Measurements from ENCODE around the gene CACNA1G. TPM values are rescaled to one million over a fixed set of nuclear protein-coding genes. Genes with fewer than 3 reads are reported as not detected.
A peak's percentile ranks its signal among the peaks of the same experiment; 100 is the strongest.

The CACNA1G gene
- total and polyA plus RNA-seq, 4 donors, result 0.29 to 2.8 TPM; not detected in 2

DNA sequence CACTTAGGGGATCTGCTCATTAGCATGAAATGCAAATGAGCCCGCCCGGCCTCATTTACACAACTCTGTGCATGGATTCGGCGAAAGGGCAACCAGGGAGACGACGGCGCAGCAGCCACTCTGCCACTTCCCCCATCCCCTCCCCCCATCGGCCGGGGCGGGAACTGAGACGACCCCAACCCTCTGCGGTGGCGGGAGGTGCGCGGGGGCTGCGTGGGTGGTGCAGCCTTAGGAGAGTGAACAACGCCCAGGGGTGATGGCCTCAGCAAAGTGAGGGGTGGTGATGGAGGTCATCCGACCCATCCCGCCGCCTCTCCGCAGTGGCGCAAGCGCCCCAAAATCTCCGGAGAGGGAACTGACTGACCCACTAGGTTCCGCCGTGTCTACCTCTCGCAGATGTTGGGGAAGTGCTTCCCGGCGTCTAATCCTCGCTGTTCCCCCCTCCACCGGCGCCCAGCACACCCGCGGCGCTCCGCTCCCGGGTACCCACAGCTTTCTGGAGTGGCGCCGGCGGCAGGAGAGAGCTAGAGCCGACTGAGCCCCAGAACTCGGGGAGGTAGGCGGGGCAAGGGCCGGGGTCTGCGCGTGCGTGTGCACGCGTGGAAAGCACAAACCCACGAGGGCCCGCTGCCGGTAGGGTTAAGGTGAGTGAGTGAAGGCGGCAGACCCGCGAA lies 1.4 kb upstream of the CACNA1G start:
- peaks cover 2 to 3% of the 10 kb centered on the region in 2 donors for H3K4me1 ChIP-seq (ENCODE audit: control insufficient read depth in 1 of 2, insufficient read depth in 2 of 2, low read length in 2 of 2)
- ATAC-seq (ENCODE audit: low FRiP score) (no peak), DNase-seq (no peak)
- no peaks in the 10 kb centered on the region for H3K9me3 ChIP-seq (ENCODE audit: control insufficient read depth, low read length)
- WGBS, 2 donors, result 7 to 9% methylated on average over 49 to 55 of the region's 55 CpGs
- no peak overlapping the region for H3K27ac ChIP-seq (ENCODE audit: low read depth in 1 of 2, low read length in 2 of 2)
- peaks cover 0 to 2% of the 10 kb centered on the region in 2 donors for H3K36me3 ChIP-seq (ENCODE audit: control insufficient read depth in 1 of 2, insufficient read depth in 2 of 2, low read length in 1 of 2)
- H3K27me3 ChIP-seq (ENCODE audit: control insufficient read depth in 1 of 2, insufficient read depth in 2 of 2, low read length in 1 of 2), result no peaks in the 10 kb centered on the region
- no peak overlapping the region for H3K4me3 ChIP-seq (ENCODE audit: low read length in 2 of 2)
- intact Hi-C loops (cut with DNase I), result no loop called here

DNA sequence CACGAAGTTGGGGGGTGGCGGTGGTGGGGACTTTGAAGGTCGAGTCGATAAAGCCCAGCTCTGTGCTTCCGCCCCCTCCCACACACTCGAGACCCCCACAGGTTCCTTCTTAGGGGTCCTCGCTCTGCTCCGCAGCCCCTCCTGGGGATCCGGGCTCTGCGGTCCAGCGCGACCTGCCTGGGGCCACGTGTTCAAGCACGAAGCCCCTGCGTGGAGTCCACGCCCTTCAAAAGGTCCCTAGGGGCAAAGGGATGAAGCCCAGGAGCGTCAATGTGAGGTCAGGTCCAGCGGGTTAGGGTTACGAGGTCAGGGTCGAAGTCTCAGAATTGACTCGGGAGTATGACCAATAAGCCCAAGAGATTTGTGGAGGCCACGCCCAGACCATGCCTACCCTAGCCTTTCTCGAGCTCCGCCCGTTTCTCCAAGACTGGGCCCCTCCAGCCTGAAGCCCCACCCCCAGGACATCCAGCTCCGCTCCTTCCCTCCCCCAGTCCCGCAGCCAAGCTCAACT lies 786 bp upstream of the CACNA1G start:
- intact Hi-C loops (cut with DNase I), result no loop called here
- H3K36me3 ChIP-seq (ENCODE audit: control insufficient read depth in 1 of 2, insufficient read depth in 2 of 2, low read length in 1 of 2), result peaks cover 0 to 2% of the 10 kb centered on the region in 2 donors
- H3K27ac ChIP-seq (ENCODE audit: low read depth in 1 of 2, low read length in 2 of 2), result no peak overlapping the region
- peaks cover 2 to 3% of the 10 kb centered on the region in 2 donors for H3K4me1 ChIP-seq (ENCODE audit: control insufficient read depth in 1 of 2, insufficient read depth in 2 of 2, low read length in 2 of 2)
- WGBS, 2 donors, result 1 to 2% methylated on average over 27 of the region's 27 CpGs
- peak overlapping the region; percentile 37 to 41 for H3K4me3 ChIP-seq (ENCODE audit: low read length in 2 of 2)
- peak; percentile 58 for ATAC-seq (ENCODE audit: low FRiP score)
- no peaks in the 10 kb centered on the region for H3K9me3 ChIP-seq (ENCODE audit: control insufficient read depth, low read length)
- peak; percentile 82 to 88 for DNase-seq
- H3K27me3 ChIP-seq (ENCODE audit: control insufficient read depth in 1 of 2, insufficient read depth in 2 of 2, low read length in 1 of 2), result no peaks in the 10 kb centered on the region

DNA sequence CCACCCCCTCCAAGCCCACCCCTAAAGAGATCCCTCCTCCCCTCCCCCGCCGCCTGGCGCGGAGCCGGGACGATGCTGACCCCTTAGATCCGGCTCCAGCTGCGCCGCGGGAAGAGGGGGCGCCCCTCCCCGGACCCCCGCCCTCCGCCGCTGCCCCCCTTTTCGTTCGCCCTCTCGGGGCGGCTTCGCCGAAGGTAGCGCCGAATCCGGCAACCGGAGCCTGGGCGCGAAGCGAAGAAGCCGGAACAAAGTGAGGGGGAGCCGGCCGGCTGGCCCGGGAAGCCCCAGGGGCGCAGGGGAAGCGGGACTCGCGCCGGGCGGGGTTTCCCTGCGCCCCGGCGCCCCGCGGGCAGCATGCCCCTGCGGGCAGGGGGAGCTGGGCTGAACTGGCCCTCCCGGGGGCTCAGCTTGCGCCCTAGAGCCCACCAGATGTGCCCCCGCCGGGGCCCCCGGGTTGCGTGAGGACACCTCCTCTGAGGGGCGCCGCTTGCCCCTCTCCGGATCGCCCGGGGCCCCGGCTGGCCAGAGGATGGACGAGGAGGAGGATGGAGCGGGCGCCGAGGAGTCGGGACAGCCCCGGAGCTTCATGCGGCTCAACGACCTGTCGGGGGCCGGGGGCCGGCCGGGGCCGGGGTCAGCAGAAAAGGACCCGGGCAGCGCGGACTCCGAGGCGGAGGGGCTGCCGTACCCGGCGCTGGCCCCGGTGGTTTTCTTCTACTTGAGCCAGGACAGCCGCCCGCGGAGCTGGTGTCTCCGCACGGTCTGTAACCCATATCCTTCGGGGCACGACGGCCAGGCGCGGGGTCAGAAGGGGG lies 623 bp downstream of the CACNA1G start:
- Histone ChIP-seq H3K36me3 (ENCODE audit: control insufficient read depth in 1 of 2, insufficient read depth in 2 of 2, low read length in 1 of 2) (no peaks in the 10 kb centered on the region), H3K9me3 (ENCODE audit: control insufficient read depth, low read length) (no peaks in the 10 kb centered on the region), H3K4me1 (ENCODE audit: control insufficient read depth in 1 of 2, insufficient read depth in 2 of 2, low read length in 2 of 2) (peaks cover 2 to 3% of the 10 kb centered on the region in 2 donors), H3K4me3 (ENCODE audit: low read length in 2 of 2) (peak overlapping the region; percentile 29 to 41), H3K27me3 (ENCODE audit: control insufficient read depth in 1 of 2, insufficient read depth in 2 of 2, low read length in 1 of 2) (no peaks in the 10 kb centered on the region), H3K27ac (ENCODE audit: low read depth in 1 of 2, low read length in 2 of 2) (no peak overlapping the region)
- WGBS, 2 donors, result 0 to 1% methylated on average over 71 to 88 of the region's 88 CpGs
- no peak for DNase-seq
- intact Hi-C loops (cut with DNase I), result no loop called here
- no peak for ATAC-seq (ENCODE audit: low FRiP score)

DNA sequence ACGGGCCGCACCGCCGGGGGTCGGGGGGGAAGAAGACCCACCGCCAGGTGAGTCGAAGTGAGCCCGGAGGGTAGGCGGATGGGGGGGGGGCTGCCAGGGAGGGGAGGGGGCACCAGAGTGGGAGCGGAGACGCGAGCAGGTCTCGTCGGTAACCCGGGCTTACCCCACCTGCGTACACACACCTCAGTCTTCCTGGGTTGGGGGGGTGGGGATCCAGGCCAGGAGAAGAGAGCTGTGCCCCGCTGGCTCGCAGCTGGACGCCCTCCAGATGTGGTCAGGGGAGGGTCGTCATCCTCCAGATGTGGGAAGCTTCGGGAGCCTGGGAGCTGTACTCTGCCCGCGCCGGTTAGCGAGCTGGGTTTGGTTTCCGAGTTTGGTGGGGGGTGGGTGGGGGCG lies 1.2 kb downstream of the CACNA1G start:
- 3% methylated on average over 22 to 27 of the region's 27 CpGs for WGBS, 2 donors
- peaks cover 2 to 3% of the 10 kb centered on the region in 2 donors for H3K4me1 ChIP-seq (ENCODE audit: control insufficient read depth in 1 of 2, insufficient read depth in 2 of 2, low read length in 2 of 2)
- H3K4me3 ChIP-seq (ENCODE audit: low read length in 2 of 2), result no peak overlapping the region
- intact Hi-C loops (cut with DNase I), result no loop called here
- no peaks in the 10 kb centered on the region for H3K27me3 ChIP-seq (ENCODE audit: control insufficient read depth in 1 of 2, insufficient read depth in 2 of 2, low read length in 1 of 2)
- no peaks in the 10 kb centered on the region for H3K9me3 ChIP-seq (ENCODE audit: control insufficient read depth, low read length)
- DNase-seq (no peak), ATAC-seq (ENCODE audit: low FRiP score) (no peak)
- H3K36me3 ChIP-seq (ENCODE audit: control insufficient read depth in 1 of 2, insufficient read depth in 2 of 2, low read length in 1 of 2), result no peaks in the 10 kb centered on the region
- H3K27ac ChIP-seq (ENCODE audit: low read depth in 1 of 2, low read length in 2 of 2), result no peak overlapping the region

DNA sequence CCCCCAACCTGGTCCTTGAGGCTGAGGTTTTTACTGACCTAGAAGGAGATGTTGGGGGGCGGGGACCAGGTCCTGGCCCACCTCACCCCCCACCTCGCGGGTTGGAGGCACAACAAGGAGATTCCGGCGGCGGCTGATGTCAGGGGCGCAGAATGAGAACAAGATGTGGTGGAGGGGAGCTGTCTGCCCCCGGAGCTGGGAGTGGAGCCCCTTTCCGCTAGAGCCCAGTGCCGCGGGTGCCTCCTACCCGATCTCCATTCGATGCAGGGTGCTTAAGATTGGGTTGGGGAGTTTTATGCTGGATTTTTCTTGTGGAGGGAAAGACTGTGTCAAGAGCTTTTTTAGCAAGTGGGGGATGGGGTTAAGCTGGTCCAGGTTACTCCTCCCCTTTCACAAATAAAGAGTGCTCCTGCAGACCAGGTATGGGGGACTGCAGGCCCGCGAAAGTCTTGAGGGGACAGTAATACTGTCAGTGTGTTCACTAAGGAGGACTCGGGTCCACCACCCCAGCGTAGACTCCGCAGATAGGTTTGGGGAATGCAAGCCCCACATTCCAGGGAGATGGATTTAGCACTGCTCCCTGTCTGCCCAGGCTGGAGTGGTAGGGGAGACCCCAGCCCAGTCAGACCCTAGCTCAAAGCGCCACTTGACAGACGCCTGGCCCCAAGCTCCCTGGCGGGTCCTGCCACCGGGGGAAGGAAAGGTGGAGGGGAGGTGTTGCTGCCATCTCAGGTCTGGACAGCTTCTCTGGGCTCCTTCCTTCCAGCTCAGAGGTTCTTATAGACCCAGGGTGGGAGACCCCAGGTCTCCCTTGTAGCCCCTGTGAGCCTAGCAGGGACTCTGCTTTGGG lies 2.0 kb downstream of the CACNA1G start:
- Histone ChIP-seq H3K9me3 (ENCODE audit: control insufficient read depth, low read length) (no peaks in the 10 kb centered on the region), H3K27me3 (ENCODE audit: control insufficient read depth in 1 of 2, insufficient read depth in 2 of 2, low read length in 1 of 2) (no peaks in the 10 kb centered on the region), H3K4me1 (ENCODE audit: control insufficient read depth in 1 of 2, insufficient read depth in 2 of 2, low read length in 2 of 2) (peaks cover 2 to 3% of the 10 kb centered on the region in 2 donors), H3K36me3 (ENCODE audit: control insufficient read depth in 1 of 2, insufficient read depth in 2 of 2, low read length in 1 of 2) (no peaks in the 10 kb centered on the region), H3K4me3 (ENCODE audit: low read length in 2 of 2) (no peak overlapping the region), H3K27ac (ENCODE audit: low read depth in 1 of 2, low read length in 2 of 2) (no peak overlapping the region)
- no peak for DNase-seq
- intact Hi-C loops (cut with DNase I), result no loop called here
- ATAC-seq (ENCODE audit: low FRiP score), result no peak
- WGBS, 2 donors, result 42 to 48% methylated on average over 22 of the region's 22 CpGs

DNA sequence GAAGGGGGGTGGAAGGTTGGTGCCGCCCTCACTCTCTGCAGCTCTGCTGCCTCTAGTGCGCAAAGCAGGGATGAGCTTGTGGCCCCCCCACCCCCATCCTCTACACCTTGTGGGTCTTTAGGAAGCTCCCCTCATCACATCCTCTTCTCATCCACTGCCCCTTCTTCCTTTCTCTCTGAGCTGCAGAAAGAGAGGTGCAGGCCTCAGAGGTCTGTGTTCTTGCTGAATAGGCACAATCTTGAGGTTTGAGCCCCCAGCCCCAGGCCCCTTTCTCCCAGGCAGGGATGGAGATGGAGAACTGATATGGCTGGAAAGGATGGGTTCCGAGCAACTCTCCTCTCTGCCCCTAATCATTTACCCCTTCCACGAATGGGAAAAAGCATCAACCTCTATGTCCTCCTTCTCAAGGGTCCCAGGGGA lies 2.6 kb downstream of the CACNA1G start:
- ATAC-seq (ENCODE audit: low FRiP score) (no peak), DNase-seq (no peak)
- no peaks in the 10 kb centered on the region for H3K36me3 ChIP-seq (ENCODE audit: control insufficient read depth in 1 of 2, insufficient read depth in 2 of 2, low read length in 1 of 2)
- H3K27me3 ChIP-seq (ENCODE audit: control insufficient read depth in 1 of 2, insufficient read depth in 2 of 2, low read length in 1 of 2), result no peaks in the 10 kb centered on the region
- intact Hi-C loops (cut with DNase I), result no loop called here
- no peak overlapping the region for H3K27ac ChIP-seq (ENCODE audit: low read depth in 1 of 2, low read length in 2 of 2)
- no peaks in the 10 kb centered on the region for H3K9me3 ChIP-seq (ENCODE audit: control insufficient read depth, low read length)
- H3K4me3 ChIP-seq (ENCODE audit: low read length in 2 of 2), result no peak overlapping the region
- WGBS, 2 donors, result 84 to 90% methylated on average over 4 of the region's 4 CpGs
- H3K4me1 ChIP-seq (ENCODE audit: control insufficient read depth in 1 of 2, insufficient read depth in 2 of 2, low read length in 2 of 2), result peaks cover 2 to 3% of the 10 kb centered on the region in 2 donors

DNA sequence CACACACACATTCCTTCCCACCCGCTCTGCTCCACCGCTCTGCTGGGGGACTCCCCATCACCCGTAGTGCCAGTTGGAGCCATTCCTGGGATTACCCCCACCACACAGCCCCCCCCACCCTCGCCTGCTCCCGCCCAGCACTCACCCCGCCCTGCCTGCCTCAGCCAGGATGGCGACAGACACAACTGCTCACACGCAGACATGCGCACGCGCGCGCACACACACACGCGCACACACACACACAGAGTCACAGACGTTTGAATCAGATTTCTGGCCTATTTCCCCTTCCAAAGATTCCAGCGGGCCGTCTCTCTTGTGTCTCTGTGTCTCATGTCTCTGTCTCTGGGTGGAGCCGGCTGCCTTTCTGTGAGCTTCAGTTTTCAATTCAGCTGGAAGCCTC lies 4.4 kb downstream of the CACNA1G start:
- peak; percentile 91 to 94 for DNase-seq
- Histone ChIP-seq H3K9me3 (ENCODE audit: control insufficient read depth, low read length) (no peaks in the 10 kb centered on the region), H3K27me3 (ENCODE audit: control insufficient read depth in 1 of 2, insufficient read depth in 2 of 2, low read length in 1 of 2) (no peaks in the 10 kb centered on the region), H3K4me3 (ENCODE audit: low read length in 2 of 2) (no peak overlapping the region), H3K4me1 (ENCODE audit: control insufficient read depth in 1 of 2, insufficient read depth in 2 of 2, low read length in 2 of 2) (peaks cover 2 to 3% of the 10 kb centered on the region in 2 donors), H3K36me3 (ENCODE audit: control insufficient read depth in 1 of 2, insufficient read depth in 2 of 2, low read length in 1 of 2) (no peaks in the 10 kb centered on the region), H3K27ac (ENCODE audit: low read depth in 1 of 2, low read length in 2 of 2) (no peak overlapping the region)
- WGBS, 2 donors, result 1 to 7% methylated on average over 17 to 19 of the region's 19 CpGs
- peak; percentile 85 for ATAC-seq (ENCODE audit: low FRiP score)
- intact Hi-C loops (cut with DNase I), result no loop called here

All from aorta (tissue), 5 donors.